Hepatic stellate cell (primary cell): ENCODE measurements around the gene UNC5CL.
"Not testable (repeated sequence)": the region's sequence is repeated elsewhere in the genome, so short reads cannot be mapped to it uniquely, and the experiment has no call there.

Experiments used
- DNase-seq: peaks from one replicate; pipeline ENCODE4 v3.0.0; 2011; ENCODE audit warnings: low spot score

UNC5CL gene

GRCh38 chr6:41040101-41040939 is 1.3 kb upstream of the UNC5CL start:
- DNase-seq: no peak

GRCh38 chr6:41038205-41038604 is 816 bp downstream of the UNC5CL start:
- DNase-seq: no peak

GRCh38 chr6:41037107-41037900 is 1.7 kb downstream of the UNC5CL start:
- DNase-seq: no peak

- no peak for DNase-seq
Observed at GRCh38 chr6:41036601-41037000, 2.4 kb downstream of the UNC5CL start.

GRCh38 chr6:41036186-41036585 is 2.8 kb downstream of the UNC5CL start:
- DNase-seq: no peak

- DNase-seq: no peak
Observed at GRCh38 chr6:41033776-41034175, 5.2 kb downstream of the UNC5CL start.

GRCh38 chr6:41032830-41033229 is 6.2 kb downstream of the UNC5CL start:
- DNase-seq: no peak

GRCh38 chr6:41028561-41029412 is 10.2 kb downstream of the UNC5CL start:
- no peak for DNase-seq

- DNase-seq: peak; percentile 84
Observed at GRCh38 chr6:41027799-41028560, 11.0 kb downstream of the UNC5CL start.

- no peak for DNase-seq
Observed at GRCh38 chr6:41027241-41027640, 11.8 kb downstream of the UNC5CL start.

GRCh38 chr6:41025966-41026530 is 13.0 kb downstream of the UNC5CL start:
- no peak for DNase-seq

GRCh38 chr6:41023114-41023513 is 15.9 kb downstream of the UNC5CL start:
- no peak for DNase-seq

GRCh38 chr6:41022294-41022693 is 16.7 kb downstream of the UNC5CL start:
- no peak for DNase-seq

GRCh38 chr6:41021832-41022231 is 17.2 kb downstream of the UNC5CL start:
- no peak for DNase-seq

- DNase-seq: no peak
Observed at GRCh38 chr6:41017663-41018062, 21.4 kb downstream of the UNC5CL start.

GRCh38 chr6:41015860-41016259 is 23.2 kb downstream of the UNC5CL start:
- DNase-seq: not testable (repeated sequence)

- DNase-seq: no peak
Observed at GRCh38 chr6:41014780-41015179, 24.2 kb downstream of the UNC5CL start.

GRCh38 chr6:41013466-41014153 is 25.4 kb downstream of the UNC5CL start:
- no peak for DNase-seq

- no peak for DNase-seq
Observed at GRCh38 chr6:41011673-41012072, 27.3 kb downstream of the UNC5CL start.

- no peak for DNase-seq
Observed at GRCh38 chr6:41009669-41010068, 29.4 kb downstream of the UNC5CL start.

- no peak for DNase-seq
Observed at GRCh38 chr6:41008011-41008410, 31.0 kb downstream of the UNC5CL start.
